ENCODE results near the gene RHBDL3.

GRCh38 chr17:32297424-32297823 lies 31.8 kb downstream of the RHBDL3 start:
- TF ChIP-seq, protein P1, sequence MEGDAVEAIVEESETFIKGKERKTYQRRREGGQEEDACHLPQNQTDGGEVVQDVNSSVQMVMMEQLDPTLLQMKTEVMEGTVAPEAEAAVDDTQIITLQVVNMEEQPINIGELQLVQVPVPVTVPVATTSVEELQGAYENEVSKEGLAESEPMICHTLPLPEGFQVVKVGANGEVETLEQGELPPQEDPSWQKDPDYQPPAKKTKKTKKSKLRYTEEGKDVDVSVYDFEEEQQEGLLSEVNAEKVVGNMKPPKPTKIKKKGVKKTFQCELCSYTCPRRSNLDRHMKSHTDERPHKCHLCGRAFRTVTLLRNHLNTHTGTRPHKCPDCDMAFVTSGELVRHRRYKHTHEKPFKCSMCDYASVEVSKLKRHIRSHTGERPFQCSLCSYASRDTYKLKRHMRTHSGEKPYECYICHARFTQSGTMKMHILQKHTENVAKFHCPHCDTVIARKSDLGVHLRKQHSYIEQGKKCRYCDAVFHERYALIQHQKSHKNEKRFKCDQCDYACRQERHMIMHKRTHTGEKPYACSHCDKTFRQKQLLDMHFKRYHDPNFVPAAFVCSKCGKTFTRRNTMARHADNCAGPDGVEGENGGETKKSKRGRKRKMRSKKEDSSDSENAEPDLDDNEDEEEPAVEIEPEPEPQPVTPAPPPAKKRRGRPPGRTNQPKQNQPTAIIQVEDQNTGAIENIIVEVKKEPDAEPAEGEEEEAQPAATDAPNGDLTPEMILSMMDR (IDR thresholded peaks at IDR 0.05), result no peak
- TF ChIP-seq EP300 (IDR thresholded peaks at IDR 0.05), result no peak
- TF ChIP-seq POLR2A (IDR thresholded peaks at IDR 0.05), result no peak

Measured in ovary (tissue), 3 donors.